ENCODE data around the gene NCOA1.

NCOA1 gene

GRCh38 chr2:24792874-24793760 is 302.1 kb downstream of the NCOA1 start, which contains the start of the genes CENPO and PTRHD1 (continued):
- TF ChIP-seq, protein P1, sequence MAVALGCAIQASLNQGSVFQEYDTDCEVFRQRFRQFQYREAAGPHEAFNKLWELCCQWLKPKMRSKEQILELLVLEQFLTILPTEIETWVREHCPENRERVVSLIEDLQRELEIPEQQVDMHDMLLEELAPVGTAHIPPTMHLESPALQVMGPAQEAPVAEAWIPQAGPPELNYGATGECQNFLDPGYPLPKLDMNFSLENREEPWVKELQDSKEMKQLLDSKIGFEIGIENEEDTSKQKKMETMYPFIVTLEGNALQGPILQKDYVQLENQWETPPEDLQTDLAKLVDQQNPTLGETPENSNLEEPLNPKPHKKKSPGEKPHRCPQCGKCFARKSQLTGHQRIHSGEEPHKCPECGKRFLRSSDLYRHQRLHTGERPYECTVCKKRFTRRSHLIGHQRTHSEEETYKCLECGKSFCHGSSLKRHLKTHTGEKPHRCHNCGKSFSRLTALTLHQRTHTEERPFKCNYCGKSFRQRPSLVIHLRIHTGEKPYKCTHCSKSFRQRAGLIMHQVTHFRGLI (tag by site-specific recombination; IDR thresholded peaks at IDR 0.05) = no peak
- TF ChIP-seq ZNF404 (tag by site-specific recombination; IDR thresholded peaks at IDR 0.05) = no peak
- TF ChIP-seq, protein P2, sequence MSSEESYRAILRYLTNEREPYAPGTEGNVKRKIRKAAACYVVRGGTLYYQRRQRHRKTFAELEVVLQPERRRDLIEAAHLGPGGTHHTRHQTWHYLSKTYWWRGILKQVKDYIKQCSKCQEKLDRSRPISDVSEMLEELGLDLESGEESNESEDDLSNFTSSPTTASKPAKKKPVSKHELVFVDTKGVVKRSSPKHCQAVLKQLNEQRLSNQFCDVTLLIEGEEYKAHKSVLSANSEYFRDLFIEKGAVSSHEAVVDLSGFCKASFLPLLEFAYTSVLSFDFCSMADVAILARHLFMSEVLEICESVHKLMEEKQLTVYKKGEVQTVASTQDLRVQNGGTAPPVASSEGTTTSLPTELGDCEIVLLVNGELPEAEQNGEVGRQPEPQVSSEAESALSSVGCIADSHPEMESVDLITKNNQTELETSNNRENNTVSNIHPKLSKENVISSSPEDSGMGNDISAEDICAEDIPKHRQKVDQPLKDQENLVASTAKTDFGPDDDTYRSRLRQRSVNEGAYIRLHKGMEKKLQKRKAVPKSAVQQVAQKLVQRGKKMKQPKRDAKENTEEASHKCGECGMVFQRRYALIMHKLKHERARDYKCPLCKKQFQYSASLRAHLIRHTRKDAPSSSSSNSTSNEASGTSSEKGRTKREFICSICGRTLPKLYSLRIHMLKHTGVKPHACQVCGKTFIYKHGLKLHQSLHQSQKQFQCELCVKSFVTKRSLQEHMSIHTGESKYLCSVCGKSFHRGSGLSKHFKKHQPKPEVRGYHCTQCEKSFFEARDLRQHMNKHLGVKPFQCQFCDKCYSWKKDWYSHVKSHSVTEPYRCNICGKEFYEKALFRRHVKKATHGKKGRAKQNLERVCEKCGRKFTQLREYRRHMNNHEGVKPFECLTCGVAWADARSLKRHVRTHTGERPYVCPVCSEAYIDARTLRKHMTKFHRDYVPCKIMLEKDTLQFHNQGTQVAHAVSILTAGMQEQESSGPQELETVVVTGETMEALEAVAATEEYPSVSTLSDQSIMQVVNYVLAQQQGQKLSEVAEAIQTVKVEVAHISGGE (tag by site-specific recombination; conservative IDR thresholded peaks at IDR 0.05; ENCODE audit: low read depth) = peak; percentile 35

GRCh38 chr2:24793761-24794435 is 302.8 kb downstream of the NCOA1 start:
- ChIA-PET POLR2A (interaction anchor here (0.9 to 1.5 kb wide), 3 partner anchors 181 to 384 kb away, joined by 3 to 7 read pairs (median 3); partner anchors contain the start of gene NCOA1), CTCF (interaction anchor here (0.8 kb wide), 1 partner anchor 179 kb away, joined by 4 read pairs; no protein-coding TSS in a partner anchor)
- H3K9me3 ChIP-seq (ENCODE audit: control insufficient read depth, insufficient read depth, low read depth, low read length) = no peaks in the 10 kb centered on the region
- TF ChIP-seq PRDM4 (tag by site-specific recombination; IDR thresholded peaks at IDR 0.05) (peak; percentile 29; the same call in 1 of the 2 replicates), IKZF3 (tag by site-specific recombination; IDR thresholded peaks at IDR 0.05) (0 out of 2 replicates have a peak, but pooled peaks have one; percentile 10), ZNF391 (tag by site-specific recombination; IDR thresholded peaks at IDR 0.05; ENCODE audit: borderline replicate concordance, low read depth) (no peak), ZBTB26 (tag by site-specific recombination; optimal IDR thresholded peaks at IDR 0.05) (peak; percentile 1), TRIM28 (IDR thresholded peaks at IDR 0.05; ENCODE audit: borderline replicate concordance, low read length) (peak; percentile 31; the same call in 1 of the 2 replicates)
- TF ChIP-seq, protein P3, sequence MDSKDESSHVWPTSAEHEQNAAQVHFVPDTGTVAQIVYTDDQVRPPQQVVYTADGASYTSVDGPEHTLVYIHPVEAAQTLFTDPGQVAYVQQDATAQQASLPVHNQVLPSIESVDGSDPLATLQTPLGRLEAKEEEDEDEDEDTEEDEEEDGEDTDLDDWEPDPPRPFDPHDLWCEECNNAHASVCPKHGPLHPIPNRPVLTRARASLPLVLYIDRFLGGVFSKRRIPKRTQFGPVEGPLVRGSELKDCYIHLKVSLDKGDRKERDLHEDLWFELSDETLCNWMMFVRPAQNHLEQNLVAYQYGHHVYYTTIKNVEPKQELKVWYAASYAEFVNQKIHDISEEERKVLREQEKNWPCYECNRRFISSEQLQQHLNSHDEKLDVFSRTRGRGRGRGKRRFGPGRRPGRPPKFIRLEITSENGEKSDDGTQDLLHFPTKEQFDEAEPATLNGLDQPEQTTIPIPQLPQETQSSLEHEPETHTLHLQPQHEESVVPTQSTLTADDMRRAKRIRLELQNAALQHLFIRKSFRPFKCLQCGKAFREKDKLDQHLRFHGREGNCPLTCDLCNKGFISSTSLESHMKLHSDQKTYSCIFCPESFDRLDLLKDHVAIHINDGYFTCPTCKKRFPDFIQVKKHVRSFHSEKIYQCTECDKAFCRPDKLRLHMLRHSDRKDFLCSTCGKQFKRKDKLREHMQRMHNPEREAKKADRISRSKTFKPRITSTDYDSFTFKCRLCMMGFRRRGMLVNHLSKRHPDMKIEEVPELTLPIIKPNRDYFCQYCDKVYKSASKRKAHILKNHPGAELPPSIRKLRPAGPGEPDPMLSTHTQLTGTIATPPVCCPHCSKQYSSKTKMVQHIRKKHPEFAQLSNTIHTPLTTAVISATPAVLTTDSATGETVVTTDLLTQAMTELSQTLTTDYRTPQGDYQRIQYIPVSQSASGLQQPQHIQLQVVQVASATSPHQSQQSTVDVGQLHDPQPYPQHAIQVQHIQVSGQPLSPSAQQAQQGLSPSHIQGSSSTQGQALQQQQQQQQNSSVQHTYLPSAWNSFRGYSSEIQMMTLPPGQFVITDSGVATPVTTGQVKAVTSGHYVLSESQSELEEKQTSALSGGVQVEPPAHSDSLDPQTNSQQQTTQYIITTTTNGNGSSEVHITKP (tag by site-specific recombination; IDR thresholded peaks at IDR 0.05) = peak; percentile 97
- peaks cover 9% of the 10 kb centered on the region; the same call in 1 of the 2 replicates for H3K4me1 ChIP-seq (ENCODE audit: control insufficient read depth, insufficient read depth, low read length)
- H3K4me3 ChIP-seq (ENCODE audit: low read depth, low read length) = peak overlapping the region; percentile 99
- peak overlapping the region; percentile 90 for H3K27ac ChIP-seq (ENCODE audit: extremely low read depth, low read depth, low read length)
- H3K36me3 ChIP-seq (ENCODE audit: control insufficient read depth in 2 of 2, insufficient read depth in 1 of 2, low read length in 2 of 2) = peaks cover 23 to 47% of the 10 kb centered on the region in 2 experiments
